GM18520 (cell line): ENCODE results near the gene PGLYRP1.

ENCODE experiments used
- ATAC-seq: cut with Tn5 transposase; IDR thresholded peaks from one replicate; pipeline ENCODE4 v1.9.1; 2021; ENCODE audit not compliant: unreplicated experiment

The PGLYRP1 gene

GRCh38 chr19:46022431-46023310 is at the start of gene PGLYRP1:
TSS of gene PGLYRP1 (minus strand) at chr19:46023053. CDS start at chr19:46023021, 32 bp downstream.
- no peak for ATAC-seq

- ATAC-seq = no peak
Measured at GRCh38 chr19:46069806-46070341, 47.0 kb upstream of the PGLYRP1 start.

- ATAC-seq = no peak
Measured at GRCh38 chr19:46068345-46069258, 45.7 kb upstream of the PGLYRP1 start.

GRCh38 chr19:46067691-46068090 is 44.8 kb upstream of the PGLYRP1 start:
- no peak for ATAC-seq

GRCh38 chr19:46066471-46066870 is 43.6 kb upstream of the PGLYRP1 start:
- no peak for ATAC-seq

GRCh38 chr19:46065486-46066071 is 42.7 kb upstream of the PGLYRP1 start:
- ATAC-seq = no peak

- no peak for ATAC-seq
Measured at GRCh38 chr19:46063201-46063600, 40.3 kb upstream of the PGLYRP1 start.

- no peak for ATAC-seq
Measured at GRCh38 chr19:46060012-46060411, 37.2 kb upstream of the PGLYRP1 start.

- no peak for ATAC-seq
Measured at GRCh38 chr19:46058778-46059177, 35.9 kb upstream of the PGLYRP1 start.

- ATAC-seq = no peak
Measured at GRCh38 chr19:46056536-46056935, 33.7 kb upstream of the PGLYRP1 start.

- ATAC-seq = no peak
Measured at GRCh38 chr19:46052896-46053295, 30.0 kb upstream of the PGLYRP1 start.

- ATAC-seq = no peak
Measured at GRCh38 chr19:46049597-46049996, 26.7 kb upstream of the PGLYRP1 start.

GRCh38 chr19:46043519-46043918 is 20.7 kb upstream of the PGLYRP1 start:
- no peak for ATAC-seq

- no peak for ATAC-seq
Measured at GRCh38 chr19:46042252-46042883, 19.5 kb upstream of the PGLYRP1 start.

GRCh38 chr19:46040952-46041500 is 18.2 kb upstream of the PGLYRP1 start, which contains the start of gene IGFL4:
TSS of gene IGFL4 (minus strand) at chr19:46041002. CDS start at chr19:46040962, 40 bp downstream.
- no peak for ATAC-seq

GRCh38 chr19:46040125-46040524 is 17.3 kb upstream of the PGLYRP1 start:
- ATAC-seq = no peak

GRCh38 chr19:46036744-46037128 is 13.9 kb upstream of the PGLYRP1 start:
- no peak for ATAC-seq

GRCh38 chr19:46035986-46036743 is 13.3 kb upstream of the PGLYRP1 start:
- no peak for ATAC-seq

GRCh38 chr19:46035546-46035945 is 12.7 kb upstream of the PGLYRP1 start:
- ATAC-seq = no peak
